SU-DHL-6 (cell line): ENCODE data around the gene P2RX2.

ENCODE experiments used
- EZH2phosphoT487 ChIP-seq: fragments of 200-600 bp; sonication (generic), shearing (Covaris generic); conservative IDR thresholded peaks from 2 replicates; pipeline ENCODE4 v1.6.1; 2018; ENCODE audit warnings: mild to moderate bottlenecking, antibody characterized with exemption, low read length, moderate library complexity, mixed read lengths
- TF ChIP-seq, protein P1 (sequence below): fragments of 200-600 bp; sonication (generic); IDR thresholded peaks from one replicate; pipeline ENCODE4 v1.5.1; 2017; ENCODE audit warnings: antibody characterized with exemption, mild to moderate bottlenecking, low read length, moderate library complexity; ENCODE audit not compliant: insufficient read depth, poor library complexity, severe bottlenecking

- TF ChIP-seq, protein P1, sequence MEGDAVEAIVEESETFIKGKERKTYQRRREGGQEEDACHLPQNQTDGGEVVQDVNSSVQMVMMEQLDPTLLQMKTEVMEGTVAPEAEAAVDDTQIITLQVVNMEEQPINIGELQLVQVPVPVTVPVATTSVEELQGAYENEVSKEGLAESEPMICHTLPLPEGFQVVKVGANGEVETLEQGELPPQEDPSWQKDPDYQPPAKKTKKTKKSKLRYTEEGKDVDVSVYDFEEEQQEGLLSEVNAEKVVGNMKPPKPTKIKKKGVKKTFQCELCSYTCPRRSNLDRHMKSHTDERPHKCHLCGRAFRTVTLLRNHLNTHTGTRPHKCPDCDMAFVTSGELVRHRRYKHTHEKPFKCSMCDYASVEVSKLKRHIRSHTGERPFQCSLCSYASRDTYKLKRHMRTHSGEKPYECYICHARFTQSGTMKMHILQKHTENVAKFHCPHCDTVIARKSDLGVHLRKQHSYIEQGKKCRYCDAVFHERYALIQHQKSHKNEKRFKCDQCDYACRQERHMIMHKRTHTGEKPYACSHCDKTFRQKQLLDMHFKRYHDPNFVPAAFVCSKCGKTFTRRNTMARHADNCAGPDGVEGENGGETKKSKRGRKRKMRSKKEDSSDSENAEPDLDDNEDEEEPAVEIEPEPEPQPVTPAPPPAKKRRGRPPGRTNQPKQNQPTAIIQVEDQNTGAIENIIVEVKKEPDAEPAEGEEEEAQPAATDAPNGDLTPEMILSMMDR: no peak
- TF ChIP-seq EZH2phosphoT487: no peak
These were observed 42.4 kb downstream of the P2RX2 start for GRCh38 chr12:132660996-132661395.
